OCI-LY7 (cell line): ENCODE data around the gene IFNL4.

Experiments used
- CTCF ChIP-seq: fragments of 200-600 bp; sonication (generic); conservative IDR thresholded peaks from 2 replicates; pipeline ENCODE4 v1.5.1; 2014; ENCODE audit warnings: mild to moderate bottlenecking, antibody characterized with exemption, low read length, moderate library complexity, mixed read lengths
- EZH2phosphoT487 ChIP-seq: fragments of 200-600 bp; sonication (generic); IDR thresholded peaks from 2 replicates; pipeline ENCODE4 v1.6.1; 2018; ENCODE audit warnings: low read depth, borderline replicate concordance, mild to moderate bottlenecking, mixed run types, antibody characterized with exemption, low read length, moderate library complexity, mixed read lengths

- TF ChIP-seq CTCF, result no peak
- TF ChIP-seq EZH2phosphoT487, result no peak
Measured at GRCh38 chr19:39276740-39277139, 28.1 kb upstream of the IFNL4 start.
